ENCODE data around the gene B3GALT6. TPM values are rescaled to one million over a fixed set of nuclear protein-coding genes. Genes with fewer than 3 reads are reported as not detected.
"Not testable (repeated sequence)": the region's sequence is repeated elsewhere in the genome, so short reads cannot be mapped to it uniquely, and the experiment has no call there.

The B3GALT6 gene
- polyA plus RNA-seq (ENCODE audit: insufficient read length in 4 of 4): 10 to 100 TPM; 15.8 to 22.2 (median 20.6) TPM

DNA sequence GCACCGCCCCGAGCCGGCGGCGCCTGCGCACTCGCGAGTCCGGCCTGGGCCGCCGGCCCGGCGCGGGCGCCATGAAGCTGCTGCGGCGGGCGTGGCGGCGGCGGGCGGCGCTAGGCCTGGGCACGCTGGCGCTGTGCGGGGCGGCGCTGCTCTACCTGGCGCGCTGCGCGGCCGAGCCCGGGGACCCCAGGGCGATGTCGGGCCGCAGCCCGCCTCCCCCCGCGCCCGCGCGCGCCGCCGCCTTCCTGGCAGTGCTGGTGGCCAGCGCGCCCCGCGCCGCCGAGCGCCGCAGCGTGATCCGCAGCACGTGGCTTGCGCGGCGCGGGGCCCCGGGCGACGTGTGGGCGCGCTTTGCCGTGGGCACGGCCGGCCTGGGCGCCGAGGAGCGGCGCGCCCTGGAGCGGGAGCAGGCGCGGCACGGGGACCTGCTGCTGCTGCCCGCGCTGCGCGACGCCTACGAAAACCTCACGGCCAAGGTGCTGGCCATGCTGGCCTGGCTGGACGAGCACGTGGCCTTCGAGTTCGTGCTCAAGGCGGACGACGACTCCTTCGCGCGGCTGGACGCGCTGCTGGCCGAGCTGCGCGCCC is at the start of gene B3GALT6:
Gene B3GALT6 (plus strand): TSS at position 30 of the 588 bp plus-strand sequence. CDS start 42 bp downstream, at position 72.
- no peak for DNase-seq (ENCODE audit: low read depth in 4 of 4, low spot score in 3 of 4)

DNA sequence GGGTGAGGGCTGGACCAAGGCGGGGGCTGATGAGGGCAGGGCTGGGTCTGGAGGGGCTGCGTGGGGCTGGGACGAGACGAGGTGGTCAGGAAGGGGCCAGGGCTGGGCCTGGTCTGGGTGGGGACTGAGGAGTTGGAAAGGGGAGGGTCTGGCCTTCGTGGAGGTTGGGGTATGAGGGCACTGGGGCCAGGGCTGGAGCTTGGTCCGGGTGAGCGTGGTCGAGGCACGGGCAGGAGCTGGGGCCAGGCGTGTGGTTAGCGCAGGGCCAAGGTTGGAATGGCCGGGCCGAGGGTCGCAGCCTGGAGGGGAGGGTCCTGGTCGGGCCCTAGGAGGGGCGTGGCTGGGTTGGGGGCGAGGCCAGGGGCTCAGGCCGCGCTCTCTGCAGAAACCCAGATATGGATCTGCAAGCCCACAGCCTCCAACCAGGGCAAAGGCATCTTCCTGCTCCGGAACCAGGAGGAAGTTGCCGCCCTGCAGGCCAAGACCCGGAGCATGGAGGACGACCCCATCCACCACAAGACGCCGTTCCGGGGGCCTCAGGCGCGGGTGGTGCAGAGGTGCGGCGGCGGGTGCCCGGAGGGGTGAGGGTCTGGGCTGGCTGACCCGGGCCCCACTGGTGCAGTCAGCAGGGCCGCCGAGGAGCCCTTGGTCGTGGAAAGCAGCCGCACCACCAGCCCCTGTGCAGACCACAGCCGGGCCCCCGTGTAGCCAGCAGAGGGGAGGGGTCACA is 49.4 kb upstream of the B3GALT6 start:
- no peak for DNase-seq (ENCODE audit: low read depth in 4 of 4, low spot score in 3 of 4)

DNA sequence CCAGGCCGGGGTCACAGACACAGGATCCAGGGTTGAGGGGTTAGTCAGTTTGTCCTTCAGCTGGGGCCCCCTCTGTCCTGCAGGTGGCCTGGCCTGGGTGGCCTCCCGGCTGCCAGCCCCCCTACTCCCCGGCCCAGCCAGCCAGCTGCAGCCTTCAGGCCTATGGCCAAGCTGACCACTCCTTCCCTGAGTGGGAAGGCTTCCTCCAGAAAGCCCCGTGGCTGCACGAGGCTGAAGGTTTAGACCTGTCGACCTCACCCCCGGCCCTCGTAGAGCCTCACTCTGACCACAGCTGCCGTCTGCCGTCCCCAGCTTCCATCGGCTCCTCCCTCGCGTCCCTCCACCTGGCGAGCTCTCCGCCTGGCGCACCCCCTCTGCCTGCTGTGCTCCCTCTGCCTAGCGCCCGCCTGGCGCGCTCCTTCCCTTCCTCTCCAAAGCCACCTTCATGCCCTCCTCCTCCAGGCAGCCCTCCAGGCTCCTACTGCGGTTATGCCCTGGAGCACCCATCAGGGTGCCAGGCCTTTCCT is 48.8 kb upstream of the B3GALT6 start:
- no peak for DNase-seq (ENCODE audit: low read depth in 4 of 4, low spot score in 3 of 4)

- DNase-seq (ENCODE audit: low read depth in 4 of 4, low spot score in 3 of 4): no peak
Measured at GRCh38 chr1:1183833-1184775, 47.9 kb upstream of the B3GALT6 start.

GRCh38 chr1:1185101-1185765 is 46.8 kb upstream of the B3GALT6 start:
- DNase-seq (ENCODE audit: low read depth in 4 of 4, low spot score in 3 of 4): no peak

DNA sequence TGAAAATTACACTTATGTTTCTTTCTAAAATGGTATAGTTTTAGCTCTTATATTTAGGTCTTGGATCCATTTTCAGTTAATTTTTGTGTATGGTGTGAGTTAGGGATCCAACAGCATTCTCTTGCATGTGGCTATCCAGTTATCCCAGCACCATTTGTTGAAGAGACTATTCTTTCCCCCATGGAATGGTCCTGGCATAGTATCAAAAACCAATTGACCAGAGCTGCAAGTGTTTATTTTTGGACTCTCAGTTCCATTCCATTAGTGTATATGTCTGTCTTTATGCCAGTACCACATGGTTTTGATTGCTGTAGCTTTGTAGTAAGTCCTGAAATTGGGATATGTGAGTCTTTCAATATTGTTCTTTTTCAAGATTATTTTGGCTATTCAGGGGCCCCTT is 44.1 kb upstream of the B3GALT6 start:
- no peak for DNase-seq (ENCODE audit: low read depth in 4 of 4, low spot score in 3 of 4)

DNA sequence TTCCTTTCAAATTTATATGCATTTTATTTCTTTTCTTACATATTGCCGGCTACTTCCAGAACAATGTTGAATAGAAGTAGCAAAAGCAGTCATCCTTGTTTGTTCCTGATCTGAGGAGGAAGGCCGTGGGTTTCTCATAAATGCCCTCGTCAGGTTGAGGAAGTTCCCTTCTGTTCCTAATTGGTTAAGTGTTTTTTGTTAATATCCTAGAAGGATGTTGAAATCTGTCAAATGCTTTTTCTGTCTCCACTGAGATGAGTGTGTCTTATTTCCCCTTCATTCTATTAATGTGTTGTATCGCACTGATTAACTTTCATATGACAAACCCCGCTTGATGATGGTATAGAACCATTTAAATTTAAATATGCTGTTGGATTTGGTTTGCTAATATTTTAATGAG is 42.9 kb upstream of the B3GALT6 start:
- DNase-seq (ENCODE audit: low read depth in 4 of 4, low spot score in 3 of 4): no peak

DNA sequence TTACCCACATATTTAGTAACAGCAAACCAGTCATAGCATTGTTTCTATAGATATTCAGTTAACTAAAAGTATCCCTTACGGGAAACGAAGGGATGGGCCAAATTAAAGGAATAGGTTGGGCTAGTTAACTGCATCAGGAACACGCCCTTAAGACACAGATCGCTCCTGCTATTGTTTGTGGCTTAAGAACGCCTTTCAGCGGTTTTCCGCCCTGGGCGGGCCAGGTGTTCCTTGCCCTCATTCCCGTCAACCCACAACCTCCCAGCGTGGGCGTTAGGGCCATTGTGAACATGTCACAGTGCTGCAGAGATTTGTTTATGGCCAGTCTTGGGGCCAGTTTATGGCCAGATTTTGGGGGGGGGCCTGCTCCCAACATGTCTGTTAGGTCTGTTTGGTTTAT is 40.3 kb upstream of the B3GALT6 start:
- no peak for DNase-seq (ENCODE audit: low read depth in 4 of 4, low spot score in 3 of 4)

DNA sequence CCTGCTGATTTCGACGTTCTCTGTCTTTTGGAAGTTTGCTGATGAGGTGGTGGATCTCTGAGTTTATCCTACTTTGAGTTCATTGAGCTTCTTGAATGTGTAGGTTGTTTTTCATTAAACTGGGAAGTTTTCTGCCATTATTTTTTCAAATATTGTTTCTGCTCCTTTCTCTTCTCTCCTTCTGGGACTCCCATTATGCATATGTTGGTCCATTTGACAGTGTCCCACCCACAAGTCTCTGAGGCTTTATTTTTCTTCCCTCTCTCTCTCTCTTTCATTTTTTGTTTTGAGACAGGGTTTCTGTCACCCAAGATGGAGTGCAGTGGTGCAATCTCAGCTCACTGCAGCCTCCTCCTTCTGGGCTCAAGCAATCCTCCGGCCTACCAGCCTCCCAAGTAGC is 37.3 kb upstream of the B3GALT6 start:
- no peak for DNase-seq (ENCODE audit: low read depth in 4 of 4, low spot score in 3 of 4)

GRCh38 chr1:1195726-1196125 is 36.3 kb upstream of the B3GALT6 start:
- not testable (repeated sequence) for DNase-seq (ENCODE audit: low read depth in 4 of 4, low spot score in 3 of 4)

DNA sequence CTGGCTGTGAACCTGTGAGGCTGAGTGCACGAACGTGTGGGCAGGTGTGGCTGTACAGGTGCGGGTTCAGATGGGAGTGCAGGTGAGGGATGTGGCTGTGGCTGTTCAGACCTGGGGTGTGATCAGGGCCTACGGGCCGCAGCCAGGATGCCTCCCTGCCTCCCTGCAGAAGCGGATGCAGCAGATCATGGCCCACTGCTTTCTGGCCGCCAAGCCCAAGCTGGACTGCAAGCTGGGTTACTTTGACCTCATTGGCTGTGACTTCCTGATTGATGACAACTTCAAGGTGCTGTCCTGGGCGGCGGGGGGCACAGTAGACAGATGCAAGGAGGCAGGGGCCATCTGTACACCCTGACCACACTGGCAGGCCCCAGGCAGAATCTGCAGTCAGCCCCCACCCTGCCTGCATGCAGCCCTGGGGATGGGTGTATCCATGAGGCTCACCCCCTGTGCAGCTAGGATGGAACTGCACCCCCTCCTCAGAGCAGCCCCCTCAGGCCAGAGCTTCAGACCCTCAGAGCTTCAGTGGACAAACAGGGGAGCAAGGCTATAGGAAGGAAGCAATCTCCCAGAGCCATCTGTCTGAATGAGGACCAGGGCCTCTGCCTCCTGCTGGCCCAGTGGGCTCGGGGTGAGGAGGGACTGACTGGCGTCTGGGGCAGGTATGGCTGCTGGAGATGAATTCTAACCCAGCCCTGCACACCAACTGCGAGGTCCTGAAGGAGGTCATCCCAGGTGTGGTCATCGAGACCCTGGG is 35.4 kb upstream of the B3GALT6 start:
- DNase-seq (ENCODE audit: low read depth in 4 of 4, low spot score in 3 of 4): no peak

DNA sequence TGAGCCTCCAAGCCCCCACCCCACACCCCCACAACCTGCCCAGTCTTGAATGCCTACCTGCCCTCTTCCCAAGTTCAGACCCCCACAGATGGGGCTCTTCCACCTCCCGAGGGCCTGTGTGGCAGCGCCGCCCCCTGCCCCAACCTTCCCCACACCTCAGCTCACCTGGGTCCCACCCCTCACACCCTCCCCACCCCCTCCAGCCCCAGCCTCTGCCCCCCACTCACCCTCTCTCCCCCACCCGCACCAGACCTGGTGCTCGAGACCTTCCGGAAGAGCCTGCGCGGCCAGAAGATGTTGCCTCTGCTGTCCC is 34.9 kb upstream of the B3GALT6 start:
- no peak for DNase-seq (ENCODE audit: low read depth in 4 of 4, low spot score in 3 of 4)

- DNase-seq (ENCODE audit: low read depth in 4 of 4, low spot score in 3 of 4): no peak
Measured at GRCh38 chr1:1197551-1198422, 34.2 kb upstream of the B3GALT6 start.

DNA sequence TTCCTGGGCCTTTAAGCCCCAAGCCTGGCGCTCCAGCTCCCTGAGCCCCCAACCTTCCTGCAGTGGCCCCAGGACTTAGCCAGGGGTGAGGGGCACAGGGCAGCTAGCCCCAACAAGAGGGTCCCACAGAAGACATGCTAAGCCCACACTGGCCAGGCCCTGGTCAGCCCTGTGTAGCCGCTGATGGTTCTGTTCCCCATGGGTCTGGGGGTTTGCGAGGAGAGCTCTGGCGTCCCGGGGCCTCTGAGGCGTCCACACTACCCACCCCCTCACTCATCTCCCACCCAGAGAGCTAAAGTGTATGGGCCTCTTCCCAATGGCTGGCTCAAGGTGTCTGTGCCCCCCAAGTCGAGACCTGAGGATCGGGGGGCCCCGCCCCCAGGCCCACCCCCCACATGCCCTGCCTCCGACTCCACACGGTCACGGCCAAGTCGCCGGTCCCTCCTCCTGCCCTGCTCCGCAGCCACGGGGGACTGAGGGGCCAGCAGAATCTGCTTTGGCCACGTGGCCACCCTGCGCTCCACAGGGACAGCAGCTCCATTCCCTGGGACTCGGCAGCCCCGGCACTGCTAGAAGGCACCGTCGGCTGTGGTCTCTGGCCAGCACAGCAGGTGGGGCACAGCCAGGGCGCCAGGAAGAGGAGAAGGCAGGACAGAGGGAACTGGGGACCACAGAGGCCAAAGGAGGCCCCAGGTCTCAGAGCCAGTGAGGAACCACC is 33.5 kb upstream of the B3GALT6 start:
- no peak for DNase-seq (ENCODE audit: low read depth in 4 of 4, low spot score in 3 of 4)

- no peak for DNase-seq (ENCODE audit: low read depth in 4 of 4, low spot score in 3 of 4)
Measured at GRCh38 chr1:1199141-1199960, 32.7 kb upstream of the B3GALT6 start.

DNA sequence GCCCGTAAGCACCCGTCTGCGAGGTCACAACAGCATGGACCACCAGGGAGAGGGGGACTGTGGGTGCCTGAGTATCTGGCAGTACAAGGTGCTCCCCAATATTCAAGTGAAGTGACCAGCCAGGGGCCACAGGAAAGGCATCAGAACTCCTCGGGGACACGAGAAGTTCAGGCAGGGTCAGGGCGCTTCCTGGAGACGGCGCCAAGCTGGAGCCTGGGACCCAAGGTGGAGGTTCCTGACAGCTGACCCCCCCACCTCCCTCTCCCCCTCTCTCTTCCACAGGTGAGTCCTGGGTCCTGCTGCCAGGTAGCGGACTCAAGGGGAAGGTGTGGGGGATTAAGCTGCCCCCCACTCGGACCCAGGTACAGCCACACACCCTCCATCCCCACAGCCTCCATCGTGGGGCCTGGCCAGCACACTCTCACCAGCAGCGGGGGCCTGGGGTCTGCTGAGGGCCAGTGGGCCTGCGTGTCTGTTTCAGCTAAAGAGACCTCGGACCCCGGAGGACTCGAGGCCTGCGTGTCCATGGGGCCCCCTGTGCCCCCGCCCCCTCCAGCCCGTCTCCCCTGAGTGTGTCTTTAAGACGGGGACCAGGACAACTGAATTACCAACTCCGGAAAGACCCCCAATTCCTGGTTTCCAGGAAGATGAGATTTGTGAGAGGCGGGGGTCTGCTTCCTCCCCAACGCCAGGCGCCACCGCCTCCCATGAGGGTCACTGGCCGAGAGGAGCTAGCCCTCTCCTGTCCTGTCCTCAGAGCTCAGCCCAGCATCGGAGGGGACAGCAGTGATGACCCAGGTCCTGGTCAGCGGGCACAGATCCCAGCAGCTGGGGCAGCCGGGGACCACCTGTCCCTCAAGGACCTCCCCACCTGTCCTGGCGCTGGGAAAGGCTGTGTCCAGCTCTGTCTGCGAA is 31.8 kb upstream of the B3GALT6 start:
- no peak for DNase-seq (ENCODE audit: low read depth in 4 of 4, low spot score in 3 of 4)

Measured in left renal pelvis (tissue), 4 donors.